ENCODE data around the gene OR2C1.

The OR2C1 gene

GRCh38 chr16:3317315-3317999, 38.2 kb upstream of the OR2C1 start:
- no peak overlapping the region for H2AFZ ChIP-seq (ENCODE audit: low read length)
- H3K9ac ChIP-seq (ENCODE audit: low read length), result no peak overlapping the region
- no peak for TF ChIP-seq EZH2 (optimal IDR thresholded peaks at IDR 0.05; ENCODE audit: low read depth, low read length)
- no peak for TF ChIP-seq EZH2phosphoT487 (IDR thresholded peaks at IDR 0.05; ENCODE audit: low read length)
- no peak for TF ChIP-seq CTCF (IDR thresholded peaks at IDR 0.05; ENCODE audit: low read length)
- DNase-seq, result no peak
- no peak overlapping the region for H3K4me2 ChIP-seq (ENCODE audit: low read depth, low read length)
- peaks cover 10% of the 10 kb centered on the region; the same call in 1 of the 2 replicates for H3K36me3 ChIP-seq (replicated peaks; ENCODE audit: insufficient read depth, low read length)
- no peaks in the 10 kb centered on the region for H3K27me3 ChIP-seq (replicated peaks; ENCODE audit: insufficient read depth, low read length)
- H3K9me2 ChIP-seq (replicated peaks; ENCODE audit: insufficient read depth, low read length), result no peaks in the 10 kb centered on the region
- no peaks in the 10 kb centered on the region for H3K79me2 ChIP-seq (ENCODE audit: low read length)
- no peak overlapping the region for H3K27ac ChIP-seq (ENCODE audit: low read length)
- H3K9me3 ChIP-seq (replicated peaks; ENCODE audit: insufficient read depth, low read length), result peaks cover 8% of the 10 kb centered on the region; the same call in 1 of the 2 replicates
- H3K4me3 ChIP-seq (ENCODE audit: low read length), result no peak overlapping the region
- H3K4me1 ChIP-seq (ENCODE audit: low read length), result no peaks in the 10 kb centered on the region
- H4K20me1 ChIP-seq (ENCODE audit: insufficient read depth, low read length), result no peaks in the 10 kb centered on the region
- no peaks in the 10 kb centered on the region for H3F3A ChIP-seq (ENCODE audit: insufficient read depth, low read length)

GRCh38 chr16:3321816-3322215, 33.9 kb upstream of the OR2C1 start:
- H3K79me2 ChIP-seq (ENCODE audit: low read length), result no peaks in the 10 kb centered on the region
- TF ChIP-seq EZH2phosphoT487 (IDR thresholded peaks at IDR 0.05; ENCODE audit: low read length) (no peak), CTCF (IDR thresholded peaks at IDR 0.05; ENCODE audit: low read length) (no peak), EZH2 (optimal IDR thresholded peaks at IDR 0.05; ENCODE audit: low read depth, low read length) (no peak)
- H3K4me3 ChIP-seq (ENCODE audit: low read length), result no peak overlapping the region
- no peak overlapping the region for H3K27ac ChIP-seq (ENCODE audit: low read length)
- no peak overlapping the region for H3K9ac ChIP-seq (ENCODE audit: low read length)
- DNase-seq, result no peak
- H3K36me3 ChIP-seq (replicated peaks; ENCODE audit: insufficient read depth, low read length), result peaks cover 9% of the 10 kb centered on the region; the same call in 1 of the 2 replicates
- H3K27me3 ChIP-seq (replicated peaks; ENCODE audit: insufficient read depth, low read length), result no peaks in the 10 kb centered on the region
- H3K9me2 ChIP-seq (replicated peaks; ENCODE audit: insufficient read depth, low read length), result no peaks in the 10 kb centered on the region
- H2AFZ ChIP-seq (ENCODE audit: low read length), result no peak overlapping the region
- H4K20me1 ChIP-seq (ENCODE audit: insufficient read depth, low read length), result no peaks in the 10 kb centered on the region
- H3K9me3 ChIP-seq (replicated peaks; ENCODE audit: insufficient read depth, low read length), result peaks cover 8% of the 10 kb centered on the region; the same call in 1 of the 2 replicates
- no peaks in the 10 kb centered on the region for H3F3A ChIP-seq (ENCODE audit: insufficient read depth, low read length)
- no peaks in the 10 kb centered on the region for H3K4me1 ChIP-seq (ENCODE audit: low read length)
- no peak overlapping the region for H3K4me2 ChIP-seq (ENCODE audit: low read depth, low read length)

DNA sequence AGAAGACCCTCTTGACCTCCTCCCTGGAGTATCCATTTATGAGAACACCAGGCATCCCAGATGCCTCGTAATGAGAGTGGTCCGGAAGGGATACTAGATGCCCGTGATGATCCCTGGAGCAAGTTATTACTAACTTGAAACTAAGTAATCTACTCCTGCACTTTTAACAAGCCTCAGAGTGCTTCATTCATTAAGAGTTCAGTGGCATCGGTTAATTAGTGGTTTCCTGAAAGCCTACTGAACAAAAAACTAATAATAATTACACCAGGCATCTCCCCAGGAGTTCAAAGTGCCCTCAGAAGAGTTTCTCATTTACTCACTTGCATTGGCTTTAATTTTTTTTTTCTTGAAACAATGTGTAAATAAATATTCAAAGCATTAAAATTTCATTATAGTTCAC, 28.2 kb upstream of the OR2C1 start:
- Histone ChIP-seq H3K27ac (ENCODE audit: low read length) (no peak overlapping the region), H3K9ac (ENCODE audit: low read length) (no peak overlapping the region), H3F3A (ENCODE audit: insufficient read depth, low read length) (no peaks in the 10 kb centered on the region), H3K27me3 (replicated peaks; ENCODE audit: insufficient read depth, low read length) (no peaks in the 10 kb centered on the region), H3K9me3 (replicated peaks; ENCODE audit: insufficient read depth, low read length) (no peaks in the 10 kb centered on the region), H3K36me3 (replicated peaks; ENCODE audit: insufficient read depth, low read length) (no peaks in the 10 kb centered on the region), H3K4me2 (ENCODE audit: low read depth, low read length) (no peak overlapping the region), H3K9me2 (replicated peaks; ENCODE audit: insufficient read depth, low read length) (no peaks in the 10 kb centered on the region), H3K4me1 (ENCODE audit: low read length) (no peaks in the 10 kb centered on the region), H3K79me2 (ENCODE audit: low read length) (no peaks in the 10 kb centered on the region), H4K20me1 (ENCODE audit: insufficient read depth, low read length) (no peaks in the 10 kb centered on the region), H3K4me3 (ENCODE audit: low read length) (no peak overlapping the region), H2AFZ (ENCODE audit: low read length) (no peak overlapping the region)
- DNase-seq, result no peak
- no peak for TF ChIP-seq CTCF (IDR thresholded peaks at IDR 0.05; ENCODE audit: low read length)
- no peak for TF ChIP-seq EZH2 (optimal IDR thresholded peaks at IDR 0.05; ENCODE audit: low read depth, low read length)
- no peak for TF ChIP-seq EZH2phosphoT487 (IDR thresholded peaks at IDR 0.05; ENCODE audit: low read length)

Measured in MM.1S (cell line).